ENCODE measurements around the gene FBXW7. TPM values are rescaled to one million over a fixed set of nuclear protein-coding genes. Genes with fewer than 3 reads are reported as not detected.
A peak's percentile ranks its signal among the peaks of the same experiment; 100 is the strongest.

Gene FBXW7
- total RNA-seq, 4 donors from 2014 or later, result 106 to 363 (median 138) TPM

GRCh38 chr4:152278172-152278504, 257.8 kb downstream of the FBXW7 start:
- DNase-seq (ENCODE audit: low spot score in 2 of 2), result no peak
- Histone ChIP-seq H3K27ac (peak overlapping the region; percentile 33), H3K27me3 (no peaks in the 10 kb centered on the region)

GRCh38 chr4:152277333-152277732, 258.6 kb downstream of the FBXW7 start:
- no peak overlapping the region for H3K4me3 ChIP-seq
- H3K4me1 ChIP-seq, result peaks cover 11% of the 10 kb centered on the region
- no peaks in the 10 kb centered on the region for H3K36me3 ChIP-seq
- H3K9me3 ChIP-seq, result no peaks in the 10 kb centered on the region
- 87% methylated on average over 5 of the region's 5 CpGs for WGBS
- H3K27me3 ChIP-seq, result no peaks in the 10 kb centered on the region
- DNase-seq (ENCODE audit: low spot score in 2 of 2), result no peak
- H3K27ac ChIP-seq, result no peak overlapping the region
- no peak for TF ChIP-seq POLR2A (IDR thresholded peaks at IDR 0.05)
- no peak for TF ChIP-seq POLR2AphosphoS5 (IDR thresholded peaks at IDR 0.05)
- no peak for TF ChIP-seq CTCF (IDR thresholded peaks at IDR 0.05)
- no peak for TF ChIP-seq EP300 (IDR thresholded peaks at IDR 0.05)

More at GRCh38 chr4:152278172-152278504, 257.8 kb downstream of the FBXW7 start:
- H3K36me3 ChIP-seq, result no peaks in the 10 kb centered on the region
- no peaks in the 10 kb centered on the region for H3K9me3 ChIP-seq
- TF ChIP-seq POLR2A (IDR thresholded peaks at IDR 0.05) (no peak), EP300 (IDR thresholded peaks at IDR 0.05) (no peak), POLR2AphosphoS5 (IDR thresholded peaks at IDR 0.05) (no peak), CTCF (IDR thresholded peaks at IDR 0.05) (no peak)
- H3K4me1 ChIP-seq, result peaks cover 11% of the 10 kb centered on the region
- no peak overlapping the region for H3K4me3 ChIP-seq

- no peaks in the 10 kb centered on the region for H3K27me3 ChIP-seq
- TF ChIP-seq CTCF (IDR thresholded peaks at IDR 0.05), result no peak
- TF ChIP-seq POLR2A (IDR thresholded peaks at IDR 0.05), result no peak
- no peak for TF ChIP-seq POLR2AphosphoS5 (IDR thresholded peaks at IDR 0.05)
- no peak for TF ChIP-seq EP300 (IDR thresholded peaks at IDR 0.05)
- DNase-seq (ENCODE audit: low spot score in 2 of 2), result no peak
- H3K27ac ChIP-seq, result no peak overlapping the region
- no peaks in the 10 kb centered on the region for H3K9me3 ChIP-seq
- H3K36me3 ChIP-seq, result no peaks in the 10 kb centered on the region
- 57% methylated on average over 1 of the region's 1 CpG for WGBS
- H3K4me1 ChIP-seq, result peaks cover 8% of the 10 kb centered on the region
- H3K4me3 ChIP-seq, result no peak overlapping the region
Measured at GRCh38 chr4:152273343-152273742, 262.5 kb downstream of the FBXW7 start.

Other genes with a start within 250 kb of the FBXW7 start
- 100 to 1,000 TPM in 3 of 4 donors, 10 to 100 TPM in 1; 81.9 to 164 (median 132) TPM for gene TMEM154, start 143.9 kb upstream of the FBXW7 start, total RNA-seq
- gene TIGD4, start 243.6 kb upstream of the FBXW7 start, total RNA-seq, result under 1 TPM in 2 of 4 donors, not detected in 2; 0.24 to 0.59 TPM
- gene ARFIP1, start 243.9 kb upstream of the FBXW7 start, total RNA-seq, result 10 to 100 TPM; 24.3 to 38.3 (median 27.0) TPM